Naive B cell (primary cell): Measurements from ENCODE around the gene MARCKSL1. TPM values are rescaled to one million over a fixed set of nuclear protein-coding genes. Genes with fewer than 3 reads are reported as not detected.
"Not testable (repeated sequence)": the region's sequence is repeated elsewhere in the genome, so short reads cannot be mapped to it uniquely, and the experiment has no call there.

ENCODE experiments used
- ATAC-seq, 2 donors: fragments of 150-1000 bp; cut with Tn5 transposase; 2 replicates each; pipeline ENCODE4 v1.10.0; 2021; ENCODE audit warnings: low read depth in 2 of 2, mild to moderate bottlenecking in 2 of 2, moderate library complexity in 2 of 2
- DNase-seq: peaks from one replicate; pipeline ENCODE4 v3.0.0; 2022
- H3K27ac Mint-ChIP-seq, 6 donors: one replicate each; pipeline ENCODE4 v1.8.0; 2020 to 2022; ENCODE audit warnings: mild to moderate bottlenecking in 6 of 6, mixed read lengths in 6 of 6, moderate library complexity in 5 of 6, inconsistent platforms in 2 of 6
- H3K27me3 Mint-ChIP-seq, 3 donors: one replicate each; pipeline ENCODE4 v1.8.0; 2021 to 2022; ENCODE audit warnings: mixed read lengths in 3 of 3, mild to moderate bottlenecking in 1 of 3
- H3K36me3 Mint-ChIP-seq, 2 donors: one replicate each; pipeline ENCODE4 v1.8.0; 2020 to 2022; ENCODE audit warnings: mixed read lengths in 2 of 2, inconsistent platforms in 1 of 2, mild to moderate bottlenecking in 1 of 2
- H3K4me1 Mint-ChIP-seq, 3 donors: one replicate each; pipeline ENCODE4 v1.8.0; 2020 to 2022; ENCODE audit warnings: mixed read lengths in 3 of 3, inconsistent platforms in 1 of 3, mild to moderate bottlenecking in 1 of 3, moderate library complexity in 1 of 3
- H3K4me3 Mint-ChIP-seq, 8 donors: one replicate each; pipeline ENCODE4 v1.8.0; 2020 to 2022; ENCODE audit warnings: mild to moderate bottlenecking in 8 of 8, mixed read lengths in 8 of 8, moderate library complexity in 8 of 8, inconsistent platforms in 2 of 8
- H3K9me3 Mint-ChIP-seq, 7 donors: one replicate each; pipeline ENCODE4 v1.8.0; 2020 to 2022; ENCODE audit warnings: mixed read lengths in 7 of 7, mild to moderate bottlenecking in 5 of 7, inconsistent platforms in 2 of 7, moderate library complexity in 1 of 7
- polyA plus RNA-seq, 6 donors: library from polyadenylated mRNA; unstranded; fragments of 300-500 nt; fragmentation: Illumina TruSeq; gene quantifications; one replicate each; pipeline ENCODE4 v1.2.3, GENCODE V29; 2021; ENCODE audit warnings: low read depth in 6 of 6

The MARCKSL1 gene
- polyA plus RNA-seq, 6 donors from 2014 or later: 171 to 297 (median 207) TPM

GRCh38 chr1:32285658-32286057, 50.4 kb downstream of the MARCKSL1 start:
- Mint-ChIP-seq H3K9me3 (no peaks in the 10 kb centered on the region), H3K27ac (peak overlapping the region in 1 of 6 donors; percentile 37), H3K4me3 (no peak overlapping the region), H3K27me3 (no peaks in the 10 kb centered on the region), H3K4me1 (peaks cover 0 to 5% (median 0%) of the 10 kb centered on the region in 3 donors), H3K36me3 (no peaks in the 10 kb centered on the region)
- DNase-seq: no peak
- ATAC-seq: no peak

- not testable (repeated sequence) for H3K36me3 Mint-ChIP-seq, H3K9me3 Mint-ChIP-seq, H3K27me3 Mint-ChIP-seq, ATAC-seq, H3K4me3 Mint-ChIP-seq, DNase-seq, H3K4me1 Mint-ChIP-seq
- H3K27ac Mint-ChIP-seq: peak overlapping the region in 1 of 6 donors; percentile 24
These were observed 51.3 kb downstream of the MARCKSL1 start for GRCh38 chr1:32284777-32285176.

Other genes with a start within 250 kb of the MARCKSL1 start
- 10 to 100 TPM; 10.3 to 35.2 (median 25.8) TPM for gene KPNA6, start 228.2 kb downstream of the MARCKSL1 start, polyA plus RNA-seq
- 10 to 100 TPM; 12.0 to 29.8 (median 20.6) TPM for gene TXLNA, start 156.6 kb downstream of the MARCKSL1 start, polyA plus RNA-seq
- gene CCDC28B, start 135.6 kb downstream of the MARCKSL1 start, polyA plus RNA-seq: 10 to 100 TPM in 5 of 6 donors, 1 to 10 TPM in 1; 9.1 to 14.5 (median 12.3) TPM
- 1 to 10 TPM in 3 of 6 donors, under 1 TPM in 2, not detected in 1; 0.75 to 2.3 (median 1.4) TPM for gene IQCC, start 130.6 kb downstream of the MARCKSL1 start, polyA plus RNA-seq
- under 1 TPM in 2 of 6 donors, not detected in 4; 0.13 to 0.36 TPM for gene DCDC2B, start 127.1 kb downstream of the MARCKSL1 start, polyA plus RNA-seq
- 10 to 100 TPM in 4 of 6 donors, 1 to 10 TPM in 1, not detected in 1; 6.8 to 12.0 (median 10.9) TPM for gene TMEM234, start 113.9 kb downstream of the MARCKSL1 start, polyA plus RNA-seq
- gene EIF3I, start 113.8 kb downstream of the MARCKSL1 start, polyA plus RNA-seq: 100 to 1,000 TPM; 152 to 251 (median 180) TPM
- under 1 TPM in 1 of 6 donors, not detected in 5; 0.42 TPM for gene FAM167B, start 89.0 kb downstream of the MARCKSL1 start, polyA plus RNA-seq
- gene LCK, start 85.0 kb downstream of the MARCKSL1 start, polyA plus RNA-seq: 100 to 1,000 TPM in 1 of 6 donors, 10 to 100 TPM in 5; 57.7 to 124 (median 61.1) TPM
- gene HDAC1, start 44.1 kb downstream of the MARCKSL1 start, polyA plus RNA-seq: 100 to 1,000 TPM; 179 to 253 (median 204) TPM
- gene FAM229A, start 26.3 kb upstream of the MARCKSL1 start, polyA plus RNA-seq: 1 to 10 TPM in 1 of 6 donors, under 1 TPM in 4, not detected in 1; 0.24 to 1.2 (median 0.53) TPM
- gene TSSK3, start 26.3 kb upstream of the MARCKSL1 start, polyA plus RNA-seq: 1 to 10 TPM in 3 of 6 donors, under 1 TPM in 3; 0.30 to 4.8 (median 0.94) TPM
- gene BSDC1, start 58.2 kb upstream of the MARCKSL1 start, polyA plus RNA-seq: 10 to 100 TPM; 22.8 to 66.7 (median 44.0) TPM
- gene ZBTB8B, start 128.8 kb upstream of the MARCKSL1 start, polyA plus RNA-seq: not detected
- not detected for gene ZBTB8A, start 203.2 kb upstream of the MARCKSL1 start, polyA plus RNA-seq